HG02981 (cell line): ENCODE results near the gene SARS2.
"Not testable (repeated sequence)": the region's sequence is repeated elsewhere in the genome, so short reads cannot be mapped to it uniquely, and the experiment has no call there.

Experiments used
- ATAC-seq: cut with Tn5 transposase; IDR thresholded peaks from one replicate; pipeline ENCODE4 v1.9.1; 2021; ENCODE audit warnings: mild to moderate bottlenecking, moderate library complexity; ENCODE audit not compliant: unreplicated experiment

SARS2 gene, protein sequence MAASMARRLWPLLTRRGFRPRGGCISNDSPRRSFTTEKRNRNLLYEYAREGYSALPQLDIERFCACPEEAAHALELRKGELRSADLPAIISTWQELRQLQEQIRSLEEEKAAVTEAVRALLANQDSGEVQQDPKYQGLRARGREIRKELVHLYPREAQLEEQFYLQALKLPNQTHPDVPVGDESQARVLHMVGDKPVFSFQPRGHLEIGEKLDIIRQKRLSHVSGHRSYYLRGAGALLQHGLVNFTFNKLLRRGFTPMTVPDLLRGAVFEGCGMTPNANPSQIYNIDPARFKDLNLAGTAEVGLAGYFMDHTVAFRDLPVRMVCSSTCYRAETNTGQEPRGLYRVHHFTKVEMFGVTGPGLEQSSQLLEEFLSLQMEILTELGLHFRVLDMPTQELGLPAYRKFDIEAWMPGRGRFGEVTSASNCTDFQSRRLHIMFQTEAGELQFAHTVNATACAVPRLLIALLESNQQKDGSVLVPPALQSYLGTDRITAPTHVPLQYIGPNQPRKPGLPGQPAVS

DNA sequence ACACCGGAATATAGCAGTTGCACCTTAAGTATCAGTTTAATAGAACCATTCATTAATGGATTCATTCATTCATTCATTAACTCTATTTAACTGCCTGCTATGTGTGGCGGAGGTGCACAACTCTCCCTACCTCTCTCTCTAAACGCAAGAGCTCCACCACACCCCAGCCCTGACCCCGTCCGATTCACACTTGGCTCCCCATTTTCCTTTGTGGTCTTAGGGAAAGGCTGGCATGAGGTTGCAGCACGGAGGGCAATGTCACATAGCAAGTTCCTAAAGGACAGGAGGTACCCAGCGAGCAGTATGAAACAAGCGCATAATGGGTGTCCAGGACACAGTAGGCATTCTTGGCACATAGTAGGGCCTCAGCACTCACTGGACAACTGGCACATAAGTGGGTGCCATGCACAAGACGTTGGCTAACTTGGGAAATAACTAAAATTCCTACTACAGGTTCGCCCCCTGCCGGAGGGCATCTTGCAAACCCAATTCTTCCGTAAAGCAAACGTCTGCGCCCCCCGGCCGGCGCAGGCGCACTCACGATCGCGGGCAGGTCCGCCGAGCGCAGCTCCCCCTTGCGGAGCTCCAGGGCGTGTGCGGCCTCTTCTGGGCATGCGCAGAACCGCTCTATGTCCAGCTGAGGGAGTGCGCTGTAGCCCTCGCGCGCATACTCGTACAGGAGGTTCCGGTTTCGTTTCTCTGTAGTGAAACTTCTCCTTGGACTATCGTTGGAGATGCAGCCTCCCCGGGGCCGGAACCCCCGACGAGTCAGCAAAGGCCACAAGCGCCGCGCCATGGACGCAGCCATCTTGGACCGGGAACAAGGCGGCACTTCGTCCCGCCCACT lies at the start of gene SARS2:
Gene SARS2 (minus strand): TSS at position 835 of the 847 bp plus-strand sequence. CDS start 27 bp downstream, at position 808.
- peak; percentile 62 for ATAC-seq

DNA sequence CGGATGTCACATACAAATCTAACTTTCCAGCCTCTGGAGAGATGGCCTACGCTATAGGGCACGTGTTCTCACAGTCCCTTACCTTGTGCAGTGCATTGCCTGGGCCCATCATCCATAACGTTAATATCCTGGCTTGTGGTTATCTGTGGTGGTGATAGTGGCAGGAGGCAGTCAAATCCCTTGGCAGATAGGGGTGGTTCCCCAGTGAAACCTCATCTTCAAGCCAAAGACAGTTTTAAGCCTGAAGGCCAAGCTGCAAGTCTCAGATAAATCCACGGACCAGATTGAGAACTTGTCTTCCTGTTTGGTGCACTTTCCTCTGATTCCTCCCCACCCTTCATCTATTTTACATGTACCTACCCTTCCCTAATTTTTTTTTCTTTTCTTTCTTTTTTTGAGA lies 49.2 kb upstream of the SARS2 start:
- ATAC-seq, result no peak

DNA sequence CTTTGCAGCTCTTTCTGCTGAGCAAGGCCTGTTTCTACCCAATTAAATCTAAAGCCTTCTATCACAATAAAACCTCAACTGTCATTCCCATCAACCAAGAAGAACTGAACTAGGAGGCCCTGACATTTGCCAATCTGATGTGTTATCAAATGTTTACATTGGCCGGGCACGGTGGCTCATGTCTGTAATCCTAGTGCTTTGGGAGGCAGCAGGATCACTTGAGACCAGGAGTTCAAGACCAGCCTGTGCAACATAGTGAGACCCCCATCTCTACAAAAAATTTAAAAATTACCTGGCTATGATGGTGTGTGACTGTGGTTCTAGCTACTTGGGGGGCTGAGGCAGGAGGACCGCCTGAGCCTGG lies 47.7 kb upstream of the SARS2 start:
- ATAC-seq, result no peak

DNA sequence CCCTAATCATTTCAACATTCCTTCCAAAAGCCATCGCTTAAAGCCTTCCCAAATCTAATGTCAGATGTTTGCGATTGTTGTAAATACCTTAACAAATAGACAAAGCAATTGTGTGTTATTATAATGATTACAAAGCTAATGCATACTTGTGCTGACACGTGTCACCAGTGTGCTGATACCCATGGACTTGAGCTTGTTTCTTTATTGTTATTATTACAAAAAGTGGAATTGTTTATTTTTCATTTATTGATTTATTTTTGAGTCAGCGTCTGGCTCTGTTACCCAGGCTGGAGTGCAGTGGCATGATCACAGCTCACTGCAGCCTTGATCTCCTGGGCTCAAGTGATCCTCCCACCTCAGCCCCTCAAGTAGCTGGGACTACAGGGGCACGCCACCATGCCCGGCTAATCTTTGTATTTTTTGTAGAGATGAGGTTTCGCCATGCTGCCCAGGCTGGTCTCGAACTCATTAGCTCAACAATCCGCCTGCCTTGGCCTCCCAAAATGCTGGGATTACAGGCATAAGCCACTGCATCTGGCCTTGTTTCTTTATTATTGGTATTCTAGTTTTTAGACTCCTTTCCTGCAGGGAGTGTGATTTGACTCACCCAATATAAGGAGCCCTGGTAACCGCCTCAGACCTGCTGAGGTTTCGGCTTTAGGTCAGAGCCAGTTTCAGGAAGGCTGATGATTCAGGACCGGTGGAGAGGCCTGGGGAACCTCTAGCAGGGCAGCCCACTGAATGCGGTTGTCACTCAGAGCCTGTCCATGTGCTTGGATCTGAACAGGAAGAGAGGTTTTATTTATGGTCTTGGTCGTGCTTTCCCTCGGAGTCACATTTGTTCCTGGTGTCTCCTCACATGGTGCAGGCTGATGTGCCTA lies 47.1 kb upstream of the SARS2 start:
- ATAC-seq, result peak; percentile 63

DNA sequence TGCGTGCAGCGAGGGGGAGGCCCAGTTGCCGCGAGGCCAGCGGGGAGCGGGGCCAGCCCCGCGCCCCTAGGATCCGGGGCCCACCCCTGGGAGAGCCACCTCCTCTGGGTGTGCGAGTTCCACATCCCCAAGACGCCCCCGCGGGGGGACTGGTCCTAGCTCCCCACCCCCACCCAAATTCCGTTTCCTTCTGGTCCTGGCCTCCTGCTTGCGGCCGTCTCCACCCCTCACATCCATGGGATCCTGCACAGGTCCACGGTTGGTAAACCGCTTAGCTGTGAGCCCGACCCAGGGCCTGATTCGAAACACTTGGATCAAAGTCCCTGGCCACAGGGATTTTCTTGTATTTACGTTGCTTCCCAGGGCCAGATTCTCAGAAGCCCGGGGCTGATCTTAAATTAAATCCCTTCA lies 45.3 kb upstream of the SARS2 start:
- no peak for ATAC-seq

DNA sequence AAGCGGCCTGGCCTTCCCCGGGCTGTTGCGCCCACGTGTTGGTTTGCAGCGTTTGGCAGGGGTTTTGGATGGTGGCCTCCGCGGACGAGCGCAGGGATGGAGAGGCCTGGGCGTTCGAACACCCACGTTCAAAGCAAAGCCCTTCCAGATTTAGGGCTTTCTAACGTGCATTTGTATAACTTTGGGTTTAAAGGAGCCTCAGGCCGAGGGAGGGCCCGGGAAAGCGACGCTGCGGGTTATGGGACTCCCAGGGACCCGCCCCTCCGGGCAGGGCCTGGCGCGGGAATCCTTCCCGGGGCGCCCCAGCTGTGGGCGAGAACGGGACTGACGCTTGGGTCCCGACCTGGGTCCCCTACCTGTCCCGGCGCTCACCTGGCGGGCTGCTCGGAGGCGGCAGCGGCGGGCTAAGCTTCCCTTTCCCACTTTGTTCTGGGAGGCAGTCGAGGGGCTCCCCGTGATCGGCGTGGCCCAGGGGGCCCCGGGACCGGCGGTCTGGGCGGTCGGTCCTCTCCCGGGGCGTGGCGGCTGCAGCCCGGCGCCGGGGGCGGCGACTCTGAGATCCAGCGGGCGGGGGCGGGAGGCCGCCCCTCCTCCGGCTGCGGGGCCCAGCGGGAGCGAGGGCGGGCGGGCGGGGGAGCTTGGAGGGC lies 44.8 kb upstream of the SARS2 start, which contains the start of gene FBXO17:
Gene FBXO17 (minus strand): TSS at position 529 of the 647 bp plus-strand sequence. CDS start 25,423 bp downstream, outside the sequence.
- ATAC-seq, result no peak

DNA sequence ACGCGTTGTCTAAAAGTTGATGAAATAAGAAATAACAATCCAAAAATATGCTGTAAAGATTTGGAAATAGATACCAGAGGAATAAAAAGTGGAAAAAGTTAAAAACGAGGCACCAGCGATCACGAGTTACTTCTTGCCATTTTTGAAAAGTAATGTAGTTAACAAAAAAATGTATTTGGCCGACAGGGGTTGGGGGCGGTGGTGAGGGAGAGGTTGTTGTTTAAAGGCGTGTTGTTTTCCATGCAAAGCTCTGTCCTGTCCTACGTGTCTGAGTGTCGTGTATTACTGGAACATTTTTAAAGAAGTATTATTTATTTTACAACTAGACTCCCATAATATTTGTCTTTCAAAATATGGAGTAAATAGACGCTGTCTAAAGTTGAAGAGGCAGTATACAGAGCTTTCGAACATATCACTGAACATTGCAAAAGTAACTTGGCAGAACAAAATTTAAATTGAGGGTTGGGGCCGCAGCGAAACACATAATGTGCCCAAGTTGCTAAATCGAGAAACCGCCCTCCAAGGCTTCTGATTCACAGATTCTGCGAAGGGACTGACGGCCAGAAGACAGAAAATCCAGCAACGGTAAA lies 44.2 kb upstream of the SARS2 start:
- ATAC-seq, result no peak

DNA sequence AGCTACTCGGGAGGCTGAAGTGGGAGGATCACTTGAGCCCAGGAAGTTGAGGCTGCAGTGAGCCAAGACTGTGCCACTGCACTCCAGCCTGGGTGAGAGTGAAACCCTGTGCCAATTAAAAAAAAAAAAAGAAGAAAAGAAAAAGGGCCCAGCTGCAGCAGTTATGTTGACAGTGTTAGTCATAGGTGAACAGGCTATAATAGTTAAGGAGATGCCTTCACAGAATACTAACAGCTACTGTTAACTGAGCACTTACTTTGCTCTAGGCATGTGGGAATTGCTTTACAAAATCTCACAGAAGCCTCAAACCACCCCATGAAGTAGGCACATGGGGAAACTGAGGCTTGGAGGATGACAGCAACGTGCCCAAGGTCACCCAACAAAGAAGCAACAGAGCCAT lies 41.1 kb upstream of the SARS2 start:
- no peak for ATAC-seq

DNA sequence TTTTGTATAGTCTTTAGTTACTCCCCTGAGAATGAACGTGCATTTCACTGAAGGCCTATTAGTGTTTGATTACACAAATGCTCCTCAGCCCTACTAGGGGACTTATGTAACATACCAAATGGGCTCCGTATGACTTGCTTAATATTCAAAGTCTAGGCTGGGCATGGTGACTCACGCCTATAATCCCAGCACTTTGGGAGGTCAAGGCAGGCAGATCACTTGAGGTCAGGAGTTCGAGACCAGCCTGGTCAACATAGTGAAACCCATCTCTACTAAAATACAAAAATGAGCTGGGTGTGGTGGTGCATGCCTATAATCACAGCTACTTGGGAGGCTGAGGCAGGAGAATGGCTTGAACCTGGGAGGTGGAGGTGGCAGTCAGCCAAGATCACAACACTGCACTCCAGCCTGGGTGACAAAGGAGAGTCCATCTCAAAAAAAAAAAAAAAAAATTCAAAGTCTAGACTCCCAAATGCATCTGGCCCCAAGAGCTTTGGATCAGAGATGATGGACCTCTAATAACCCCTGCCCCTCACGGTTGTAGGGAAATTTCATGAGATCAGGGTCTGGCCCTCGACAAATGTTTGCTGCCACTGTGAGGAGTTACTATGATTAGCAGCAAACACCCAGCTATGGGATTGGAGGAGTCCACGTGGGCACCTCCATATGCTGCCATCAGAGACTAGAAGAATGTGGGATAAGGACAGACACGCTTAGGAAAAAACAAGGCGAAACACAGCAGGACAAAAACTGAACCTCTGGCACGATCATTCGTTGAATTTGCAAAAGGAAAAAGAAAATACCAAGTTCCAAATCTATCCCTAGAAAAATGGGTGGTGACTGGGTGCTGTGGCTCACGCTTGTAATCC lies 40.3 kb upstream of the SARS2 start:
- no peak for ATAC-seq

DNA sequence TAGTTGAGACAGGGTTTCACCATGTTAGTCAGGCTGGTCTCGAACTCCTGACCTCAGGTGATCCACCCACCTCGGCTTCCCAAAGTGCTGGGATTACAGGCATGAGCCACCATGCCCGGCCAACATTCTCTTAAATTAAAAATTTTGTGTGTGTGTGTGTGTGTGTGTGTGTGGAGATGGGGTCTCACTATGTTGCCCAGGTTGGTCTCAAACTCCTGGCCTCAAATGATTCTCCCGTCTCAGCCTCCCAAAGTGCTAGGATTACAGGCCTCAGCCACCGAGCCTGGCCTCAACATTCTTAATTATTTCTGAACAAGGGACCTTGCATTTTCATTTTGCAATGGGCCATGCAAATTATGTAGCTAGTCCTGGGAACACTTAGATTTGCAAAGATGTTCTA lies 35.6 kb upstream of the SARS2 start:
- not testable (repeated sequence) for ATAC-seq

DNA sequence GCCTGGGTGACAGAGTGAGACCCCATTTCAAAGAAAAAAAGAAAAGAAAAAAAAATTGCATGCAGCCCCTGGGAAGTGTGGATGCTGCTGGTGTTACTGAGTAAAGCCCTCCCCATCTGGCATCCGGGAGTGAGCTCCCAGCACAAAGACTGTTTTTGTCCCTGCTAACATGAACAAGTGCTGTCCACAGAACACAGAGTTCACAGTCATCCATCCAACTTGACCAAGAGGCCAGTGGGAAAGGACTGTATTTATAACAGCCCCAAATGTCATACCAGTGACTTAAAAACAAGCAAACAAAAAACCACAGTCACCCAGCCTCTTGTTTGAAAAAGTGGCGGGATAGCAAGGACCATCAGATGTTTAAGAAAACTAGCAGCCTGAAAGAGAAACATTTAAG lies 34.2 kb upstream of the SARS2 start:
- ATAC-seq, result no peak

DNA sequence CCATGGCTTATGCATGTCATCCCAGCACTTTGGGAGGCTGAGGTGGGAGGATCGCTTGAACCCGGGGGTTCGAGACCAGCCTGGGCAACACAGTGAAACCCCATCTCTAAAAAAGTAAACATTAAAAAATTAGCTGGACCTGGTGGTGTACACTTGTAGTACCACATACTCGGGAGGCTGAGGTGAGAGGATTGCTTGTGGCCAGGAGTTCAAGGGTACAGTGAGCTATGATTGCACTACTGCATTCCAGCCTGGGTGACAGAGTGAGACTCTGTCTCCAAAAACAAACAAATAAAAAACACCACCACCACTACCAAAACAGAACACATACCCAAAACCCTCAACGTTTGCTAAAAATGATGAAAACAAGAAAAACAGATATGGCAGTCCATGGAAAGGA lies 29.1 kb upstream of the SARS2 start:
- ATAC-seq, result no peak

DNA sequence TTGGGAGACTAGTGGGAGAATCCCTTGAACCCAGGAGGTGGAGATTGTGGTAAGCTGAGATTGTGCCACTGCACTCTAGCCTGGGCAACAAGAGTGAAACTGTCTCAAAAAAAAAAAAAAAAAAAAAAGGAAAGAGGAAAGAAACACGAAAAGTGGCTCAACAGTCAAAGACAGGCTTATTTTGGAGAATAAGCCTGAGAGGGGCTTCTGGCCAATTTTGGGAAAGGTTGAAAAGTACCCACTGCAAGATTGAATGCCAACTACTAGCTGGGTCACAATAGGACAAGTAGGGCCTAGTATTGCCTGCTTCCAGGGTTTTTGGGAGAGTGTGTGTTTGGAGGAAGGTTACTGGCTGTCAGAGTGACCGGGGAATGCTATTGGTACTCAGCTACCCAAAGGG lies 27.7 kb upstream of the SARS2 start:
- ATAC-seq, result no peak

DNA sequence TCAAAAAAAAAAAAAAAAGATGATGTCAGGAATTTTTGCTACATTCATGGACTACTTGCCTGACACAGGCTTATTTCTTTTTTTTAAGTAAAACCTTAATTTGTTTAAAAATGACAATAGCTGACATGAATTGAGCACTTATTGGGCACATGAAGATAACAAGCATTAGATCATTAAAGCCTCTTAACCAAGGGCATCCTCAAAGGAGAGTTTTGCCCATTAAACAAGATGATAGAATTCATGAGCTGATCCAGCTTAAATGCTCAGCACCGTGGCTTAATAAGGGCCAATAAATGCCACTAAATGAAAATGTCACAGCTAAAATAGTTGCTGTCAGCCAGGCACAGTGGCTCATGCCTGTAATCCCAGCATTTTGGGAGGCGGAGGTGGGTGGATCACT lies 25.7 kb upstream of the SARS2 start:
- ATAC-seq, result no peak

DNA sequence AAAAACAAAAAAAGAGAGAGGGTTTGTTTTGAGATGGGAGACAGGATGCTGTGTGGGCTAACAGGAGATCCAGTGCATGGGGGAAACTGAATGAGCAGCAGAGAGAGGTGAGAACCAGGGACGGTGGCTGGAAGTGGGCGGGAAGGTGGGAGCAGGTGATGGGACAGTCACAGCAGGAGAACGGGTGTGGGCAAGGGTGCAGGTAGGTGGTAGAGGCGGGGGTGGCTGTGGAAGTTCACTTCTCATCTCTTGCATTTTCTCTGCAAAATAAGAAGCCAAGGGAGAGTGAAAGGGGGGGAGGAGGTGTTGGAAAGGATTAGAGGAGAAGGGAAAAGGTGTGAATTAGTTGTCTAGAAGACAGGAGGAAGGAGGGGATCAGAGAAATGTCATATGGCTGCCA lies 23.1 kb upstream of the SARS2 start:
- ATAC-seq, result no peak

DNA sequence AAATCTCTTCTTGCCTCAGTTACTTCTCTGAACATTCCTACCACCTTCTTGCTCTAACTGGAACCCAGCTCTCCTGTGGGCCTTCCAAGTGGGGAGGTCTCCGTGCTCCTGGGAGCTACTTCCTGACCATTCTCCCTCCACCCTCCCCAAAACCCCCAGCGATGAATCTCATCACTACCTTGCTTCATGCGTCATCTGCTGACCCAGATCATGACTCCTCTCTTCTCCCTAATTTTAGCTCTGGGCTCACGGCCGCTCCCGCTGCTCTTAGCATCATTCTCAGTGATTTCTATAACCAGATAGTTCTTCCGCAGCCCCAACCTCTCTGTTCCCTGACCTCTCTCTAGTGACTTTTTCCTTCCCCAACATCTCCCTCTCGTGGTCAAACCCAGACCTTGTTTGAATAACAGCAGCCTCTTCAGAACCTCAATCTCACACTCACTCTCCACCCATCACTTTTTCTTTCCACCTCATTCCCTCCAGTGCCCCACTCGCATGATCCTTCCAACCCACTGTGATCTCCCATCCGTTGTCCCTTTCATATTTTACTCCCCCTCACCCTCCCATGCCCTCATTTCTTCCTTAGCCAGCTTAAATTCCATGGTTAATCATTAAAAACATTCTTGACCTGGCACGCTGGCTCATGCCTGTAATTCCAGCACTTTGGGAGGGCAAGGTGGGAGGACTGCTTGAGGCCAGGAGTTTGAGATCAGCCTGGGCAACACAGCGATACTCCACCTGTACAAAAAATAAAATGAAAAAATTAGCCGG lies 22.0 kb upstream of the SARS2 start:
- ATAC-seq, result no peak

DNA sequence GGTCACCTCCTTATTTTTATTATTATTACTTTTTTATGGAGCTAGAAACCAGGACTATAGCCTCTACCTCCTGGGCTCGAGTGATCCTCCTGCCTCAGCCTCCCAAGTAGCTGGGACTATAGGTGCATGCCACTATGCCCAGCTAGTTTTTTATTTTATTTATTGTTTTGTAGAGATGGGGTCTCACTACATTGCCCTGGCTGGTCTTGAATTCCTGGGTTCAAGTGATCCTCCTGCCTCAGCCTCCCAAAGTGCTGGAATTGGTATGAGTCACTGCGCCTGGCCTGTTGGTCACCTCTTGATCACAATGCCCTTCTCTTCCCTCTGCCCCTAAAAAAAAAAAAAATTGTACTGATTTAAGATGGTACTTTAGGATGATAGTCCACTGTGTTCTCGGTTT lies 20.6 kb upstream of the SARS2 start:
- no peak for ATAC-seq
